Neuron (in vitro differentiated cells): ENCODE results near the gene ZFAND2B.
"Not testable (repeated sequence)": the region's sequence is repeated elsewhere in the genome, so short reads cannot be mapped to it uniquely, and the experiment has no call there.

Experiments used
- H2AFZ ChIP-seq: one replicate; pipeline ENCODE4 v1.6.1; 2013; ENCODE audit warnings: low read depth, mild to moderate bottlenecking, inconsistent platforms, low read length, moderate library complexity
- H3K27me3 ChIP-seq: one replicate; pipeline ENCODE4 v1.6.1; 2013; ENCODE audit warnings: low read length; ENCODE audit not compliant: insufficient read depth
- H3K36me3 ChIP-seq: one replicate; pipeline ENCODE4 v1.6.1; 2013; ENCODE audit warnings: low read length; ENCODE audit not compliant: insufficient read depth
- H3K4me1 ChIP-seq: one replicate; pipeline ENCODE4 v1.6.1; 2013; ENCODE audit warnings: low read length; ENCODE audit not compliant: insufficient read depth
- H3K4me3 ChIP-seq: 2 replicates; pipeline ENCODE4 v1.5.1; 2013; ENCODE audit warnings: mild to moderate bottlenecking, low read length, moderate library complexity
- H3K9me3 ChIP-seq: one replicate; pipeline ENCODE4 v1.6.1; 2013; ENCODE audit warnings: low read length

ZFAND2B gene

DNA sequence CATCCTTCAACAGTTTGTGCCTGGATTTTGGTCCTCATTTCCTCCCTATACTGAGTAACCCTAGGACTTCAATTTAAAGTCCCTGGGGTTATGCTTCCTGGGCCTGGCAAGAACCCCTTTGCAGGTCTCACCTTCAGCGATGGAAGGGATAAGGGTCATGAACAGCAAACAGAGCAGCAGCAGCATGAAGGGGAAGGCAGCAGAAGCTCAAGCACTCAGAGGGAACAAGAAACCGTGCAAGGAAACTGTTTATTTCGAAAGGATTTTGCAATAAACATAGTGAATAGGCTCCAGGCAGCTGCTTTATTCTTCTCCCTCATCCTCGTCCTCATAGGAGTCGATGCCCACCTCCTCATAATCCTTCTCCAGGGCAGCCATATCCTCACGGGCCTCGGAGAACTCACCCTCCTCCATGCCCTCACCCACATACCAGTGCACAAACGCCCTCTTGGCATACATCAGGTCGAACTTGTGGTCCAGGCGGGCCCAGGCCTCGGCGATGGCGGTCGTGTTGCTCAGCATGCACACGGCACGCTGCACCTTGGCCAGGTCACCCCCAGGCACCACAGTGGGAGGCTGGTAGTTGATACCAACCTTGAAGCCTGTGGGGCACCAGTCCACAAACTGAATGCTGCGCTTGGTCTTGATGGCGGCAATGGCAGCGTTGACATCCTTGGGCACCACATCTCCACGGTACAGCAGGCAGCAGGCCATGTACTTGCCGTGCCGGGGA is 43.6 kb downstream of the ZFAND2B start:
- H3K36me3 ChIP-seq = peaks cover 19% of the 10 kb centered on the region
- H3K4me1 ChIP-seq = peaks cover 35% of the 10 kb centered on the region
- H3K9me3 ChIP-seq = no peaks in the 10 kb centered on the region
- no peak overlapping the region for H2AFZ ChIP-seq
- H3K4me3 ChIP-seq = no peak overlapping the region
- H3K27me3 ChIP-seq = peaks cover 42% of the 10 kb centered on the region

DNA sequence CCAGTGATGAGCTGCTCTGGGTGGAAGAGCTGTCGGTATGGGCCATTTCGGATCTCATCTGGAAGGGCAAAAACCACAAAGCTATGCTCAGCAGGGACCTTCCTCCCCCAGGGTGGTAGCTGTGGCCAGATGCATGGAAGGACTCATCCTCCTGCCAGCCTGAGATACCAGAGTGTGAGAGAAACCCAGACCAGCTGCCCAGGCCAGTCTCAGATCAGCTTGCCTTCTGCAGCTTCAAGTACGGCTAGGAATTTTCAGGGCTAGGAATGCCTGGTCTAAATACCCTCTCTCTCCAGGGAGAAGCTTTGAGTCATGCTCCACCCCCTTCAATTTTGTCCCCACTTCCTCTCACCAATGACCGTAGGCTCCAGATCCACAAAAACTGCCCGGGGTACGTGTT is 45.1 kb downstream of the ZFAND2B start:
- Histone ChIP-seq H3K27me3 (peaks cover 55% of the 10 kb centered on the region), H3K4me1 (peaks cover 27% of the 10 kb centered on the region), H3K36me3 (peaks cover 18% of the 10 kb centered on the region), H3K9me3 (no peaks in the 10 kb centered on the region), H2AFZ (no peak overlapping the region), H3K4me3 (no peak overlapping the region)

DNA sequence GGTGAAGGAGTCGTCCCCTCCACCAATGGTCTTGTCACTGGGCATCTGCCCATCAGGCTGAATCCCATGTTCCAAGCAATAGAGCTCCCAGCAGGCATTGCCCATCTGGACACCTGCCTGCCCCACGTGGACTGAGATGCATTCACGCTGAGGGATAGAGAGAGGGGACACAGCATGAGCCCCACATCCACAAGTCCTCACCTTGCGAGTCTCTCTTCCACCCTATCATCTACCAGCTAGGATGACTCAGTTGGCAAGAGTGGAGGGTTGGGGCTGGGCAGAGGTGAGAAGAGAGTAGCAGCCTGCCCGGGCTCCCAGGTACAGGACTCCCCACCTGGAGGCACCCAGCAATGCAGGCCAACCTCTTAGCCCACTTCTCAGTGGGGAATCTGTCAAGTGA is 45.5 kb downstream of the ZFAND2B start:
- Histone ChIP-seq H3K27me3 (peaks cover 55% of the 10 kb centered on the region), H3K9me3 (no peaks in the 10 kb centered on the region), H3K4me3 (no peak overlapping the region), H2AFZ (no peak overlapping the region), H3K36me3 (peaks cover 14% of the 10 kb centered on the region), H3K4me1 (peaks cover 23% of the 10 kb centered on the region)

DNA sequence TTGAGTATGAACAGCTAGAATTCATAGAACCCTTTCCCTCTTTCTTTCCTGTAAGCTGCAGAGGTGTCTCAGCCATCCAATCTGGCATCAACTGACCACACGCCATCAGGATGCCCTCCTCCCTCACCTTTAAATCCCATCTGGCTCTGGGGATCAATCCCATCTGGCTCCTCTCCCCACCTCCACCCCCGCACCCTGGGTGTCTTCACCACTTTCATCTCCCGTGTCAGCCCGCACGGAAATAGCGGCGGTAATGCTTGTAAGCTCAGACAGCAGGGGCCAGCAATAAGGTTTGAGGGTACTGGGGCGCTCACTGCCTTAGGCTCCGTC is 46.0 kb downstream of the ZFAND2B start:
- Histone ChIP-seq H3K36me3 (peaks cover 10% of the 10 kb centered on the region), H3K27me3 (peaks cover 55% of the 10 kb centered on the region), H3K9me3 (no peaks in the 10 kb centered on the region), H3K4me3 (no peak overlapping the region), H3K4me1 (peaks cover 22% of the 10 kb centered on the region), H2AFZ (no peak overlapping the region)

DNA sequence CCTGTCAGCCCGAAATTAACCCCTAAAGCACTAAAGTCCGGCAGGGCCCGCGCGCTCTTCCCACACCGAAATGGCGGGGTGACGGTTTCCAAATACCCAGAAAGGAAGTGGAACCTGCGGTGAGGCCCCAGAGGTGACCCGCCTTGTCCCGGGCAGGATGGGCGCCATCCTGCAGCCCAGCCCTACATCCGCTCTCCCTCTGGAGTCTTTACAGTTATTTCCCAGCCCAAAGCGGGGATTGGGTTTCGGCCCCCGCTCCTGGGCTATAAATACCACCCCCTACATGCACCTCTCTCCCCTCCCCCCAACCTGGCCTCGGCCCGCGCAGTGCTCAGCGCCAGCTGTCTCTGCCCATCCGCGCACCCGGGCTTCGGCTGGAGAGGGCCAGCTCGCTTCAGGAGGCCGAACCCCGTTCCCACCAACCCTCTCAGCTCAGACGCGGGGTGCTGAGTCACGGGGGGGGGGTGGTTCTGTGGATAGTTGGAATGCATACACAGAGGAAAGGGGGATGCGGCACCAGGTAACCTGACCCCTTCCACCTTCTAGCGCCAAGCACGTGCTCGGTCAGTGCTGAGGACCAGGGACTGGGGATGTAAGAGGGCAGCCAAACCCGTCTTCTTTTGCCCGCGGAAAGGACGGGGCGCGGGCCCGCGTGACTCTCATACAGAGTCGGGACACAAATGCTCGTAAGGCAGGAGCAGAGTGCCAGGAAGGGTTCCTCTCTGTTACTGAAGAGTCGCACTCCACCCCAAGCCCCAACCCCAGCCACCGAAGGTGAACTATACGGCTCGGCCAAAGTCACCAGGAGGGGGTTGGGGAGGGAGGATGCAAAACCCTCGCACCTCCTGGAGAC is 46.5 kb downstream of the ZFAND2B start, which contains the start of gene TUBA4B:
Gene TUBA4B, plus strand, starts transcription at position 344 of the 853 bp plus-strand sequence. Its CDS starts 165 bp downstream, at position 509.
- Histone ChIP-seq H3K36me3 (peaks cover 4% of the 10 kb centered on the region), H3K27me3 (peaks cover 55% of the 10 kb centered on the region), H2AFZ (peak within 1 kb of the TSS; percentile 9), H3K4me3 (peak within 1 kb of the TSS; percentile 15), H3K4me1 (peaks cover 22% of the 10 kb centered on the region), H3K9me3 (no peaks in the 10 kb centered on the region)

DNA sequence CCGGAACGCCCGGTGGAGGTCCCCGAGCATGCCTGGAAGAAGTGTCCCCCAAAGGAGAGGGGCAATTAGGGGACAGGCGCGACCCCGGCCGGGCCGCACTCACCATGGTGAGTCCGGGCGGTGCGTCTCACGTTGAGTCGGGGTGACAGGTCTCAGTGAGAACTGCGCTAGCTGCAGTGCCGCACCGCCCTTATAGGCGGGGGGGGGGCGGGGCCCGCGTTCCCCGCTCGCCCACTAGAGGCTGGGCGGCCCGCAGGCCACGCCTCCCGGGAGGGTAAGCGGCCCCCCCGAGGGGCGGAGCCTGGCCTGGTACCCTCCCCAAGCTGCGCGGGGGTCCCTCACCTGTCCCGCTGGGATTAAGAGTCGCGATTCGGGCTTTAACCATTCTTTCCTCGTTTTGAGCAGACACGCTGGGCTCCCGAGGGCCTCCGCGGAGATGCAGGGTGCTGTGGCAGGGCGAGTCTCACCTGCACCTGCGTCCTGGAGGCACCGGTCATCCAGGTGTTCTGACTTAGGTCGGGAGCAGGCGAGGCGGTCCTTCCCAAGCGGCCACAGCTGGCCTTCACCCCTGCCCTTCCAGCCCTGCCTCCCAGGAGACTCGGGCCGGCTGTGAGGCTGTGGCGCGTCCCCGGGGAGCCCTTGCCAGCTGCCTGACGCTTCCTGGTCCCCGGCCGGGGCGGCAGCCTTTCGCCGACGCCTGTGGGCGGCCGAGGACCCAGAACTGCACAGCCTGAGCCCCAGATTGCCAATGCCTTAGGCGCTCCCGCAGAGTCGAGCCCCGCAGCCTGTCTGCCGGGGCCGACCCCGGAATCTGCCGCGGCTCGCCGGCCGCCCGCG is 47.4 kb downstream of the ZFAND2B start, which contains the start of gene TUBA4A:
Gene TUBA4A, minus strand, starts transcription at position 166 of the 837 bp plus-strand sequence. Its CDS starts 60 bp downstream, at position 106.
- Histone ChIP-seq H3K27me3 (peaks cover 55% of the 10 kb centered on the region), H3K4me1 (peaks cover 22% of the 10 kb centered on the region), H3K9me3 (no peaks in the 10 kb centered on the region), H2AFZ (peak within 1 kb of the TSS; percentile 9), H3K36me3 (no peaks in the 10 kb centered on the region), H3K4me3 (peak within 1 kb of the TSS; percentile 15)

DNA sequence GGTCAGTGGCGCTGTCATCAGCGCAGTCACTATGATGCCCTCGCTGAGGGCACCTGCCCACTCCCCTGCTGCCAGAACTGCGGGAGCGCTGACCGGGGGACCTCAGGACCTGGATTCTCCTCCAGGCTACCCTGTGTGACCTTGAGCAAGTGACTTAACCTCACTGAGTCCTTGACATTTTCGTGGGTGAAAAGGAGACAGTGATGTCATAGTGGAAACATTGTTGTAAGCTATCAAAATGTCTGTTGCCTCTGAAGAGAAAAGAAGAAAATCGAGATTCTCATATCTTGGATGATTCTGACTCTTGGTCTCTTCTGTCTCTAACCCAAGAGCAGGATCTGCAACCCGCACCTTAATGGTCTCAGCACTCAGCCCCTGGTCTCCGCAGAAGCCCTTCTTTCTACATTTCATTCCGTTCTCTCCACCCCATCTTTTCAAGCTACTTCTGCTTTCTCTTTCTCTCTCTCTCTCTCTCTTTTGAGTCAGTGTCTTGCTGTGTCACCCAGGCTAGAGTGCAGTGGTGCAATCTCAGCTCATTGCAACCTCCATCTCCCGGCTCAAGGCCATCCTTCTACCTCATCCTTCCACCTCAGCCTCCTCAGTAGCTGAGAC is 48.1 kb downstream of the ZFAND2B start:
- H3K36me3 ChIP-seq = no peaks in the 10 kb centered on the region
- H3K4me3 ChIP-seq = no peak overlapping the region
- peaks cover 22% of the 10 kb centered on the region for H3K4me1 ChIP-seq
- no peaks in the 10 kb centered on the region for H3K9me3 ChIP-seq
- H2AFZ ChIP-seq = peak overlapping the region; percentile 9
- peaks cover 60% of the 10 kb centered on the region for H3K27me3 ChIP-seq

DNA sequence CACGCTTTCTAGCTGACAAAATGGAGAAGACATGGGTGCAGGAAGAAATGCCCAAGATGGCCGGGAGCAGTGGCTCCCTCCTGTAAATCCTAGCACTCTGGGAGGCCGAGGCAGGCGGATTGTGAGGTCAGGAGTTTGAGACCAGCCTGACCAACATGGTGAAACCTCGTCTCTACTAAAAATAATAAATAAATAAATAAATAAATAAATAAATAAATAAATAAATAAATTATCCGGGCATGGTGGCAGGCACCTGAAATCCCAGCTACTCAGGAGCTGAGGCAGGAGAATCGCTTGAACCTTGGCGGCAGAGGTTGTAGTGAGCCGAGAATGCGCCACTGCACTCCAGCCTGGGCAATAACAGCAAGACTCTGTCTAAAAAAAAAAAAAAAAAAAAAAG is 52.4 kb downstream of the ZFAND2B start:
- not testable (repeated sequence) for H3K36me3 ChIP-seq, H2AFZ ChIP-seq, H3K4me3 ChIP-seq, H3K9me3 ChIP-seq, H3K4me1 ChIP-seq
- peaks cover 55% of the 10 kb centered on the region for H3K27me3 ChIP-seq
